GM13976 (cell line): ENCODE data around the gene TRPM5.

Experiments used
- DNase-seq: peaks from one replicate; pipeline ENCODE4 v3.0.0; 2012; ENCODE audit warnings: low spot score
- in situ Hi-C: fragments of 300-500 bp; cut with MboI; formaldehyde crosslinking; loops from one replicate; pipeline ENCODE4 v1.12.0; 2022; ENCODE audit warnings: low sequenced_read_pairs, mixed read lengths, inconsistent platforms; ENCODE audit not compliant: unreplicated experiment
- TF ChIP-seq, protein P1 (sequence below): IDR thresholded peaks from 2 replicates; pipeline ENCODE4 v1.5.1; 2012; ENCODE audit warnings: borderline replicate concordance, mild to moderate bottlenecking; ENCODE audit not compliant: insufficient read depth; ENCODE audit errors: extremely low read depth, missing control alignments, control extremely low read depth

TRPM5 gene

DNA sequence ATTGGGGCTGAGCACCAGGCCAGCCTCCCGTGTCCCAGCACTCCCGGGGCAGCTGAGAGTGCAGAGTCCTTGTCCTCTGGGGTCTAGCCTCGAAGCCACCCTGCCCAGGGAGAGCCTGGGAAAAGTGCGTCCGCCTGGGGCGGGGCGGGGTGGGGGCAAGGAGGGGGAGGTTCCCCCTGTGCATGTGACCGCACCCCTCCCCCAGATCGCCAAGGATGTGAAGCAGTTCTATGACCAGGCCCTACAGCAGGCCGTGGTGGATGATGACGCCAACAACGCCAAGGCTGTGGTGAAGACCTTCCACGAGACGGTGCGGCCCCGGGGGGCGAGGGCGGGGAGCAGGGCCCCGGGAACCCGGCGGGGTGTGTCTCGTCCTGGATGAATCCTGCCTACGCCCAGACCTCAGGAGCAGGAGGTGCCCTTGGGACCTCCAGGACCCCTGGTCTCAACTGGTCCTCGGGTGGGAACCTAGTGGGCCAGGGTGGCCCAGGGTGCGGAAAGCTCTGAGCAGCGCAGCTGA is 49.0 kb downstream of the TRPM5 start:
- TF ChIP-seq, protein P1, sequence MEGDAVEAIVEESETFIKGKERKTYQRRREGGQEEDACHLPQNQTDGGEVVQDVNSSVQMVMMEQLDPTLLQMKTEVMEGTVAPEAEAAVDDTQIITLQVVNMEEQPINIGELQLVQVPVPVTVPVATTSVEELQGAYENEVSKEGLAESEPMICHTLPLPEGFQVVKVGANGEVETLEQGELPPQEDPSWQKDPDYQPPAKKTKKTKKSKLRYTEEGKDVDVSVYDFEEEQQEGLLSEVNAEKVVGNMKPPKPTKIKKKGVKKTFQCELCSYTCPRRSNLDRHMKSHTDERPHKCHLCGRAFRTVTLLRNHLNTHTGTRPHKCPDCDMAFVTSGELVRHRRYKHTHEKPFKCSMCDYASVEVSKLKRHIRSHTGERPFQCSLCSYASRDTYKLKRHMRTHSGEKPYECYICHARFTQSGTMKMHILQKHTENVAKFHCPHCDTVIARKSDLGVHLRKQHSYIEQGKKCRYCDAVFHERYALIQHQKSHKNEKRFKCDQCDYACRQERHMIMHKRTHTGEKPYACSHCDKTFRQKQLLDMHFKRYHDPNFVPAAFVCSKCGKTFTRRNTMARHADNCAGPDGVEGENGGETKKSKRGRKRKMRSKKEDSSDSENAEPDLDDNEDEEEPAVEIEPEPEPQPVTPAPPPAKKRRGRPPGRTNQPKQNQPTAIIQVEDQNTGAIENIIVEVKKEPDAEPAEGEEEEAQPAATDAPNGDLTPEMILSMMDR, result no peak
- in situ Hi-C loops, result no loop called here
- DNase-seq, result no peak

DNA sequence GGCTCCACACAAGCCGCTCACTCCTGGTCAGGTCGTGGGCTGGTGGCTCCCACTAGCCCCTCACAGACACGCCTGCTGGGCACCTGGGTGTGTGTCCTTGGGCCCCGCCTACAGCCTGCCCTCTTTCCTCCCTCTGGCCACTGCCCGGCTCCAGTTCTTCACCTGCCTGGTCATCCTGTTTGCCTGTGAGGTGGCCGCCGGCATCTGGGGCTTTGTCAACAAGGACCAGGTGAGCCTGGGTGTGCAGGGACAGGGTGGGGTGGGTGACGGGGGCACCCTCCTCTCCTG is 49.6 kb downstream of the TRPM5 start:
- DNase-seq, result no peak
- in situ Hi-C loops, result no loop called here
- TF ChIP-seq, protein P1, result no peak
